Stomach (tissue), 9 donors: ENCODE measurements around the gene USP6. TPM values are rescaled to one million over a fixed set of nuclear protein-coding genes. Genes with fewer than 3 reads are reported as not detected.
"Not testable (repeated sequence)": the region's sequence is repeated elsewhere in the genome, so short reads cannot be mapped to it uniquely, and the experiment has no call there.

Source experiments
- DNase-seq, 2 donors: peaks; one replicate each; pipeline versions ENCODE4 v3.0.0 to v3.0.0-alpha.2; 2013 to 2019
- H3K27ac ChIP-seq, 5 donors: fragments of 200-600 bp in 4 of 5; sonication (generic) in 4 of 5; one replicate each; pipeline ENCODE4 v1.5.1; 2013 to 2019; ENCODE audit warnings: mild to moderate bottlenecking in 1 of 5, moderate library complexity in 1 of 5
- H3K27me3 ChIP-seq, 3 donors: fragments of 200-600 bp; sonication (generic); one replicate each; pipeline ENCODE4 v1.5.1; 2017 to 2019; ENCODE audit warnings: mixed run types in 1 of 3
- H3K36me3 ChIP-seq, 4 donors: fragments of 200-600 bp; sonication (generic); 1 replicate in 3 of 4; 2 replicates in 1 of 4; pipeline ENCODE4 v1.5.1; 2016 to 2019
- H3K4me1 ChIP-seq, 4 donors: fragments of 200-600 bp; sonication (generic); one replicate each; pipeline ENCODE4 v1.5.1; 2016 to 2019
- H3K4me3 ChIP-seq, 4 donors: fragments of 200-600 bp; sonication (generic) in 3 of 4; one replicate each; pipeline ENCODE4 v1.5.1; 2016 to 2019; ENCODE audit warnings: mild to moderate bottlenecking in 1 of 4
- H3K9me3 ChIP-seq, 4 donors: fragments of 200-600 bp; sonication (generic); one replicate each; pipeline ENCODE4 v1.5.1; 2016 to 2019
- CTCF ChIP-seq, 7 experiments: fragments of 450-650 bp in 4 of 7; fragments of 200-600 bp in 3 of 7; sonication (generic) in 3 of 7; IDR thresholded peaks; one replicate each; pipeline ENCODE4 v1.5.1; 2016 to 2019; ENCODE audit warnings: antibody characterized with exemption in 7 of 7, control low read depth in 2 of 7, mild to moderate bottlenecking in 1 of 7
- EP300 ChIP-seq: sonication (generic); formaldehyde crosslinking; IDR thresholded peaks from one replicate; pipeline ENCODE4 v1.6.1; 2017; ENCODE audit warnings: antibody characterized with exemption
- POLR2A ChIP-seq, 4 donors: fragments of 450-650 bp; IDR thresholded peaks; one replicate each; pipeline ENCODE4 v1.6.1; 2016; ENCODE audit warnings: antibody characterized with exemption in 4 of 4, control low read depth in 2 of 4, mild to moderate bottlenecking in 1 of 4, moderate library complexity in 1 of 4
- POLR2AphosphoS5 ChIP-seq, 3 donors: sonication (generic); formaldehyde crosslinking; IDR thresholded peaks; one replicate each; pipeline ENCODE4 v1.6.1; 2016; ENCODE audit warnings: antibody characterized with exemption in 3 of 3
- WGBS, 5 donors: extraction: QIAGEN DNeasy Blood & Tissue Kit in 3 of 5; methylation state at CpG; one replicate each; pipeline versions ENCODE4 v1.1.5 to v1.1.7; 2013 to 2018; 5-methylcytosine and 5-hydroxymethylcytosine counted together
- intact Hi-C: fragments of 100-400 bp; cut with DNase I; formaldehyde crosslinking; loops from one replicate; pipeline ENCODE4 v1.15.1; 2023; ENCODE audit warnings: low total_unique reads
- polyA plus RNA-seq, 3 donors: library from polyadenylated mRNA; stranded (reverse); fragments of 200-250 nt; gene quantifications; one replicate each; pipeline ENCODE4 v1.2.3, GENCODE V29; 2013
- total RNA-seq, 5 donors: library from RNA; depleted of rRNA; stranded (reverse); fragments of >200 nt; gene quantifications; one replicate each; pipeline versions ENCODE4 v1.1.0 to v1.2.3, GENCODE V29; 2014 to 2016
- donor health status: healthy with polysubstance abuse.
- donor health status: Bipolar disorder and iron deficiency.
- donor health status: healthy.

USP6 gene
- total and polyA plus RNA-seq, 8 donors: 0.05 to 0.45 (median 0.18) TPM; not detected in 5

DNA sequence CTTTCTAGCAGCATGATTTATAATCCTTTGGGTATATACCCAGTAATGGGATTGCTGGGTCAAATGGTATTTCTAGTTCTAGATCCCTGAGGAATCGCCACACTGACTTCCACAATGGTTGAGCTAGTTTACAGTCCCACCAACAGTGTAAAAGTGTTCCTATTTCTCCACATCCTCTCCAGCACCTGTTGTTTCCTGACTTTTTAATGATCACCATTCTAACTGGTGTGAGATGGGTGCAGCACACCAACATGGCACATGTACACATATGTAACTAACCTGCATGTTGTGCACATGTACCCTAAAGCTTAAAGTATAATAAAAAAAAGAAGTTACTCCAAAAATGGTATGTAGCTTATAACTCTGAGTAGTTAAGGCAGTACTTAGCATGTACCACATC lies 44.9 kb downstream of the USP6 start:
- H3K36me3 ChIP-seq, H3K9me3 ChIP-seq, H3K27ac ChIP-seq, intact Hi-C loops, H3K4me3 ChIP-seq, H3K4me1 ChIP-seq, DNase-seq: not testable (repeated sequence)
- peaks cover 0 to 16% (median 0%) of the 10 kb centered on the region in 3 donors for H3K27me3 ChIP-seq
- 60 to 83% (median 71%) methylated on average over 1 of the region's 1 CpG; no CpG with 5 or more reads in 1 of the 5 donors for WGBS, 5 donors

GRCh38 chr17:5161793-5162192 lies 46.0 kb downstream of the USP6 start:
- 80 to 96% (median 88%) methylated on average over 3 of the region's 3 CpGs for WGBS, 5 donors
- H3K36me3 ChIP-seq, H3K4me1 ChIP-seq, H3K27ac ChIP-seq, DNase-seq, intact Hi-C loops, H3K4me3 ChIP-seq, H3K9me3 ChIP-seq: not testable (repeated sequence)
- H3K27me3 ChIP-seq: peaks cover 0 to 15% (median 0%) of the 10 kb centered on the region in 3 donors

DNA sequence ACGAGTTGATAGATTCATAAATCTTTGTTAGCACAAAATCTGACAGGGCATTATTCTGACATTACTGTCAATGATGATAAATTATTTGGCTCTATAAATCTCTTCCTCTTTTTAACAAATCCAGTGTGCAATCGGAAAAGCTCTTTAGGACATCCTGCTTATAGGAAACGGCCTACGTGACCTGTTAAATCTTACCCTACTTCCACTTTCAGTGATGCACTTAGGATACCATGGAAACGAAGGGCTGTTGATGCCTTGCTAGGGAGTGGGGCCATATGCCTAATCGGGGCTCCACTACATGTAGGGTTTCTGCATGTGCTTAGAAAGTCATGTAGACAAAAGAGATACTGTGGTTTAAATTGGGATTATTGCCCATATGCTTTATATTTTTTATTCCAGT lies 48.6 kb downstream of the USP6 start:
- Histone ChIP-seq H3K27me3 (no peaks in the 10 kb centered on the region), H3K36me3 (no peaks in the 10 kb centered on the region), H3K27ac (no peak overlapping the region), H3K4me3 (no peak overlapping the region), H3K9me3 (no peaks in the 10 kb centered on the region), H3K4me1 (no peaks in the 10 kb centered on the region)
- WGBS, 5 donors: 66 to 78% (median 75%) methylated on average over 6 of the region's 6 CpGs
- peak in 1 of 2 donors; percentile 15 for DNase-seq
- intact Hi-C loops: no loop called here
- no peak for TF ChIP-seq CTCF (IDR thresholded peaks at IDR 0.05)
- TF ChIP-seq EP300: no peak
- TF ChIP-seq POLR2AphosphoS5 (IDR thresholded peaks at IDR 0.05): no peak
- TF ChIP-seq POLR2A (IDR thresholded peaks at IDR 0.05): no peak

DNA sequence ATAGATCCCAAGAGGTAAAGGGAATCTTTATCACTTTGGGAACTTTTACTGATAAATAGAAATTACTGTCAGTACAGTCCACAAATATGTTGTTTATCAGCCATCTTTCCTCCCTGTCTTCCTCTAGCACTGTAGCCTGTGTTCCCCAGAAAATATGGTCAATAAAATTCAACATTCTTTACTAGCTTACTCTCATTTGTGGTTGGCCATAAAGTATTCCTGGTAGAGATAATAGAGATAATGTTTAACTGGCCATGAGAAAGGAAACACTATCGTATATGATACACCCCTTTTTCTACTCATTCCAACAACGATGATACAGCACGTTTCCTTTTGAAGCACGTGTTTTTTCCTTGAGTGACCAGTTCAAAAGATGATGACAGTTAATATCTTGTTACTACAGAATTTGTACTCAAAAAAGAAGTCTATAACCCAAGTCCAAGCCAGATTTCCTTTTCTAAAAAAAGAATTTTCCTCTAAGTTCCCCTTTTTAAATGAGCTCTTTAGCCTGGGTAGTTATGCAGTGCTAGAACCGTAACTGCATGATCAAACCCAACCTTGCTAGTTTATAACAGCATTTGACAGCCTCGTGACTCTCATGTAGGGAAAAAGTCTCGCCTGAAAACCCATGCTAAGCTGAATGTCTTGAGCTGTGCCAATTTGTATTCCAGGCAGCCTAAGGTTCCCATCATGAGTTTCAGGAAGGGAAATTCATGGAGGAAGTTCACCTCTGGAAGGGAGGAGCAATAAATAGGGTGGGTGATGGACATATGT lies 50.1 kb downstream of the USP6 start:
- H3K4me1 ChIP-seq, H3K4me3 ChIP-seq, DNase-seq, H3K36me3 ChIP-seq, H3K27ac ChIP-seq, intact Hi-C loops, H3K9me3 ChIP-seq, H3K27me3 ChIP-seq: not testable (repeated sequence)
- 50 to 73% (median 68%) methylated on average over 5 to 7 of the region's 7 CpGs for WGBS, 5 donors

DNA sequence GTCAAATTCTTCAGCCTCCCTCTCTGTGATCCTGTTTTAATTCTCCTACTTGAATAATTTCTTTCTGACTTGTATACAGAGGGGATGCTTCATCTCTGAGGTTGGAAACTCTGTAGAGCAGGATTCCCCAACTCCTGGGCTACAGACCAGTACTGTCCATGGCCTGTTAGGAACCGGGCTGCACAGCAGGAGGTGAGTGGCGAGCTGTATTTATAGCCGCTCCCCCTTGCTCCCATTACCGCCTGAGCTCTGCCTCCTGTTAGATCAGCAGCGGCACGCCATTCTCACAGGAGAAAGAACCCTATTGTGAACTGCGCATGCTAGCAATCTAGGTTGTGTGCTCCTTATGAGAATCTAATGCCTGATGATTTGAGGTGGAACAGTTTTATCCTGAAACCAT lies 59.2 kb downstream of the USP6 start:
- H3K27me3 ChIP-seq, DNase-seq, H3K4me3 ChIP-seq, intact Hi-C loops, H3K4me1 ChIP-seq, H3K27ac ChIP-seq: not testable (repeated sequence)
- H3K9me3 ChIP-seq: peaks cover 33 to 78% (median 63%) of the 10 kb centered on the region in 4 donors
- H3K36me3 ChIP-seq: peaks cover 10 to 44% (median 20%) of the 10 kb centered on the region in 4 donors
- WGBS, 5 donors: 89 to 94% (median 92%) methylated on average over 7 of the region's 7 CpGs

DNA sequence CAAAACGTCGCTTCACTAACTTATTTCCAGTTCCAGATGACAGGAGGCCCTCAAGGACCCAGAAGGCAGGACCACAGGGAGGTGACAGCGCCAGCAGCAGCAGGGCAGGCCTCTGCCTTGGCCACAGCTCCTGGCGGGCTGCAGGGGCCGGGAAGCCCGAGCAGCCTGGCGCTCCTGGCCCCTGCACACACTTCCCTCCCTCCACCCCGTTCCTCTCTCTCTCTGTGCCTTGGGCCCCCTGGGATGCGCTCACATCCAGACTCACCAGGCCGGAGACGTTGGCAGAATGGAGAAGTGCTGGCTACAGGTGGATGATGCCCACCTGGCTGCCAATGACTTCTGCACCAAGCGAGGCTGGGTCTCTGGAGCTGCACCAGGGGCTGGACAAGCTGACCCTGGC lies 63.2 kb downstream of the USP6 start:
- Histone ChIP-seq H3K4me3 (no peak overlapping the region), H3K27me3 (no peaks in the 10 kb centered on the region), H3K4me1 (no peaks in the 10 kb centered on the region), H3K36me3 (peaks cover 10 to 56% (median 25%) of the 10 kb centered on the region in 4 donors), H3K27ac (no peak overlapping the region), H3K9me3 (peaks cover 72 to 95% (median 88%) of the 10 kb centered on the region in 4 donors)
- TF ChIP-seq POLR2A (IDR thresholded peaks at IDR 0.05) (no peak), POLR2AphosphoS5 (IDR thresholded peaks at IDR 0.05) (no peak), EP300 (no peak), CTCF (IDR thresholded peaks at IDR 0.05) (no peak)
- DNase-seq: no peak
- 94 to 97% (median 97%) methylated on average over 12 of the region's 12 CpGs for WGBS, 5 donors
- intact Hi-C loops: no loop called here
